Caco-2 (cell line): ENCODE data around the gene OPTC. TPM values are rescaled to one million over a fixed set of nuclear protein-coding genes. Genes with fewer than 3 reads are reported as not detected.

Experiments used
- BruUV-seq: library from RNA; stranded (reverse); fragments of 400-500 nt; replicated peaks from 2 replicates; lab custom pipeline; 2021; lab: Mats Ljungman, UMichigan
- CTCF ChIA-PET: fragments of 300-600 bp; sonication (Branson Sonifier 250); formaldehyde crosslinking; loops from one replicate; lab custom pipeline; 2022; ENCODE audit warnings: antibody characterized with exemption; lab: Charles Lee
- POLR2A ChIA-PET: fragments of 300-600 bp; sonication (Branson Sonifier 250); formaldehyde crosslinking; loops from one replicate; lab custom pipeline; 2022; ENCODE audit warnings: antibody characterized with exemption; lab: Charles Lee
- DNase-seq, 2 experiments: peaks; one replicate each; pipeline versions ENCODE4 v3.0.0 to v3.0.0-alpha.2; 2020 to 2022
- H3K27me3 ChIP-seq: replicated peaks from 2 replicates; pipeline ENCODE4 v1.6.0; 2011; ENCODE audit warnings: low read length; ENCODE audit not compliant: control insufficient read depth, insufficient read depth
- H3K36me3 ChIP-seq: 2 replicates; pipeline ENCODE4 v1.5.1; 2011; ENCODE audit warnings: low read length; ENCODE audit not compliant: control insufficient read depth, insufficient read depth
- H3K4me1 ChIP-seq: fragments of 250-450 bp; sonication (Bioruptor Pico); 2 replicates; pipeline ENCODE4 v1.5.1; 2020; ENCODE audit warnings: mild to moderate bottlenecking
- H3K4me3 ChIP-seq: 2 replicates; pipeline ENCODE4 v1.5.1; 2011; ENCODE audit warnings: low read depth, mild to moderate bottlenecking, control low read depth, low read length
- H3K9me3 ChIP-seq: fragments of 250-450 bp; sonication (Bioruptor Pico); 2 replicates; pipeline ENCODE4 v1.5.1; 2020; ENCODE audit warnings: mild to moderate bottlenecking, moderate library complexity
- H3K27ac Mint-ChIP-seq: one replicate; pipeline ENCODE4 v1.8.0; 2022; ENCODE audit warnings: mixed read lengths; ENCODE audit not compliant: unreplicated experiment
- H3K27me3 Mint-ChIP-seq: one replicate; pipeline ENCODE4 v1.8.0; 2022; ENCODE audit warnings: mixed read lengths; ENCODE audit not compliant: insufficient read depth, unreplicated experiment
- H3K36me3 Mint-ChIP-seq: one replicate; pipeline ENCODE4 v1.8.0; 2022; ENCODE audit warnings: mild to moderate bottlenecking, mixed read lengths; ENCODE audit not compliant: insufficient read depth, unreplicated experiment
- H3K4me1 Mint-ChIP-seq: one replicate; pipeline ENCODE4 v1.8.0; 2022; ENCODE audit warnings: low read depth, mixed read lengths; ENCODE audit not compliant: unreplicated experiment
- H3K4me3 Mint-ChIP-seq: one replicate; pipeline ENCODE4 v1.8.0; 2022; ENCODE audit warnings: mild to moderate bottlenecking, moderate library complexity, mixed read lengths; ENCODE audit not compliant: unreplicated experiment
- H3K9me3 Mint-ChIP-seq: one replicate; pipeline ENCODE4 v1.8.0; 2022; ENCODE audit warnings: mixed read lengths; ENCODE audit not compliant: unreplicated experiment
- CTCF ChIP-seq, 2 experiments: fragments of 200-600 bp in 1 of 2; IDR thresholded peaks; 1 replicate in 1 of 2; 2 replicates in 1 of 2; pipeline versions ENCODE4 v1.5.1 to v1.8.0; 2011 to 2022; ENCODE audit warnings: antibody characterized with exemption in 1 of 2, control low read depth in 1 of 2, inconsistent platforms in 1 of 2, low read depth in 1 of 2, low read length in 1 of 2, mild to moderate bottlenecking in 1 of 2, moderate library complexity in 1 of 2; ENCODE audit not compliant: insufficient read depth in 1 of 2, severe bottlenecking in 1 of 2, unreplicated experiment in 1 of 2
- intact Hi-C: fragments of 100-400 bp; cut with micrococcal nuclease; formaldehyde crosslinking; loops from one replicate; pipeline ENCODE4 v1.10.0; 2022; ENCODE audit not compliant: unreplicated experiment
- total RNA-seq: library from RNA; stranded (reverse); gene quantifications from 2 replicates; pipeline ENCODE4 v1.2.3, GENCODE V29; 2022

Gene OPTC
- total RNA-seq, 1 experiment from 2014 or later: not detected

- Mint-ChIP-seq H3K27ac (no peak overlapping the region), H3K27me3 (no peaks in the 10 kb centered on the region), H3K9me3 (no peaks in the 10 kb centered on the region), H3K4me1 (peaks cover 13% of the 10 kb centered on the region), H3K4me3 (no peak overlapping the region), H3K36me3 (no peaks in the 10 kb centered on the region)
- intact Hi-C loops: no loop called here
- CTCF ChIA-PET: no interaction called here
- no peak for TF ChIP-seq CTCF (IDR thresholded peaks at IDR 0.05; ENCODE audit: insufficient read depth in 1 of 2, low read depth in 1 of 2, low read length in 1 of 2, severe bottlenecking in 1 of 2, unreplicated experiment in 1 of 2)
- H3K4me1 ChIP-seq: no peaks in the 10 kb centered on the region
- H3K9me3 ChIP-seq: no peaks in the 10 kb centered on the region
- no TSS peak for BruUV-seq
- no peaks in the 10 kb centered on the region for H3K27me3 ChIP-seq
- no peak for DNase-seq
- POLR2A ChIA-PET: no interaction called here
- H3K36me3 ChIP-seq: no peaks in the 10 kb centered on the region
- no peak overlapping the region for H3K4me3 ChIP-seq
Observed at GRCh38 chr1:203544485-203544884, 50.5 kb downstream of the OPTC start.

GRCh38 chr1:203544978-203545816 is 51.2 kb downstream of the OPTC start:
- Mint-ChIP-seq H3K27ac (no peak overlapping the region), H3K36me3 (no peaks in the 10 kb centered on the region), H3K27me3 (no peaks in the 10 kb centered on the region), H3K9me3 (no peaks in the 10 kb centered on the region), H3K4me3 (no peak overlapping the region), H3K4me1 (peaks cover 13% of the 10 kb centered on the region)
- Histone ChIP-seq H3K36me3 (no peaks in the 10 kb centered on the region), H3K27me3 (no peaks in the 10 kb centered on the region), H3K9me3 (no peaks in the 10 kb centered on the region), H3K4me1 (no peaks in the 10 kb centered on the region), H3K4me3 (no peak overlapping the region)
- TF ChIP-seq CTCF (IDR thresholded peaks at IDR 0.05; ENCODE audit: insufficient read depth in 1 of 2, low read depth in 1 of 2, low read length in 1 of 2, severe bottlenecking in 1 of 2, unreplicated experiment in 1 of 2): no peak
- no TSS peak for BruUV-seq
- POLR2A ChIA-PET: no interaction called here
- no peak for DNase-seq
- CTCF ChIA-PET: no interaction called here
- intact Hi-C loops: no loop called here

- Histone ChIP-seq H3K27me3 (no peaks in the 10 kb centered on the region), H3K36me3 (no peaks in the 10 kb centered on the region), H3K4me1 (peaks cover 2% of the 10 kb centered on the region), H3K4me3 (no peak overlapping the region), H3K9me3 (peaks cover 3% of the 10 kb centered on the region)
- H3K9me3 Mint-ChIP-seq: no peaks in the 10 kb centered on the region
- DNase-seq: no peak
- H3K27me3 Mint-ChIP-seq: no peaks in the 10 kb centered on the region
- BruUV-seq: no TSS peak
- POLR2A ChIA-PET: no interaction called here
- H3K36me3 Mint-ChIP-seq: no peaks in the 10 kb centered on the region
- TF ChIP-seq CTCF (IDR thresholded peaks at IDR 0.05; ENCODE audit: insufficient read depth in 1 of 2, low read depth in 1 of 2, low read length in 1 of 2, severe bottlenecking in 1 of 2, unreplicated experiment in 1 of 2): no peak
- H3K4me1 Mint-ChIP-seq: peaks cover 13% of the 10 kb centered on the region
- H3K4me3 Mint-ChIP-seq: no peak overlapping the region
- CTCF ChIA-PET: no interaction called here
- intact Hi-C loops: no loop called here
- no peak overlapping the region for H3K27ac Mint-ChIP-seq
Observed at GRCh38 chr1:203546274-203546673, 52.3 kb downstream of the OPTC start.
